HUES6 (cell line): ENCODE results near the gene SLC5A5.
"Not testable (repeated sequence)": the region's sequence is repeated elsewhere in the genome, so short reads cannot be mapped to it uniquely, and the experiment has no call there.

ENCODE experiments used
- H3K27ac ChIP-seq: 2 replicates; pipeline ENCODE4 v1.7.0; 2013; ENCODE audit warnings: low read depth, mild to moderate bottlenecking, low read length, inconsistent platforms
- H3K27me3 ChIP-seq: 2 replicates; pipeline ENCODE4 v1.6.1; 2013; ENCODE audit warnings: low read length; ENCODE audit not compliant: control insufficient read depth, insufficient read depth
- H3K36me3 ChIP-seq: 2 replicates; pipeline ENCODE4 v1.6.1; 2013; ENCODE audit warnings: low read length; ENCODE audit not compliant: control insufficient read depth, insufficient read depth
- H3K4me1 ChIP-seq: 2 replicates; pipeline ENCODE4 v1.6.1; 2013; ENCODE audit warnings: low read length; ENCODE audit not compliant: control insufficient read depth, insufficient read depth
- H3K4me3 ChIP-seq: 2 replicates; pipeline ENCODE4 v1.5.1; 2013; ENCODE audit warnings: low read depth, low read length
- H3K9ac ChIP-seq: one replicate; pipeline ENCODE4 v1.6.1; 2013; ENCODE audit warnings: mild to moderate bottlenecking, low read length
- H3K9me3 ChIP-seq: 2 replicates; pipeline ENCODE4 v1.6.1; 2013; ENCODE audit warnings: low read depth, low read length; ENCODE audit not compliant: control insufficient read depth, insufficient read depth

Gene SLC5A5

DNA sequence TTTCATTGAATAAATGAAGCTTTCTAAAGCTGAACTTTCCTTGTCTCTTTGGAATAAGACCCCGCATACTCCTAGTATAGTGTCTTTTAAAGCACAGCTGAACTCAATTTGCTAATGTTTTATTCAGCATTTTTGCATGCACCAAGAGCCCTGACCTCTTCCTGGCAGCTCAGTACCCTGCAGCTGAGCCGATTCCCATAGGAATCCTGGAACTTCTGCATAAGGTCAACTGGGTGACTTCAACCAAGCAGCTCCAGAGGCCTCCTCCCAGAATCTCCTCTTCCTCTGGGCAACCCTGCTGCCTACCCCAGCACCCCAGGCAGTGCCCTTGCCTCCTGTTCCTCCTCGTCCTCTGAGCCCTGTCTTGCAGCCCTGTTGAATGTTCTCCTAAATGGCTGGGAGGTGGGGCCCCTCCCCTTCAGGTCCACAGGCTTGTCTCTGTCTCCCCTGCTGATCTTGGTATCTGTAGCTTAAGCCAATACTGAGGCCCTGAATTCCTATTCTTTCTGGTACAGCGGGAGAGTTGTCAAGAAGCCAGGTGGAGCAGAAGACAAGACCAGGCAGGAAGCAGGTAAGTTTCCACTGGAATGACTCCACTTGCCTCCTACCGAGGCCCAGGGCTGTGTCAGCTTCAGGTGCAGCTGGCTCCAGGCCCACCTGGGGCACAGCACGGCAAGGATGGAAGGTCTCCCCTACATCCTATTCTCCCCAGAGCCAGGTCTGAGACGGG lies 37.4 kb downstream of the SLC5A5 start:
- Histone ChIP-seq H3K27ac (no peak overlapping the region), H3K27me3 (no peaks in the 10 kb centered on the region), H3K36me3 (no peaks in the 10 kb centered on the region), H3K4me1 (no peaks in the 10 kb centered on the region), H3K4me3 (no peak overlapping the region), H3K9me3 (peaks cover 18% of the 10 kb centered on the region), H3K9ac (no peak overlapping the region)

- H3K4me1 ChIP-seq, result no peaks in the 10 kb centered on the region
- H3K4me3 ChIP-seq, result no peak overlapping the region
- no peaks in the 10 kb centered on the region for H3K27me3 ChIP-seq
- peaks cover 18% of the 10 kb centered on the region for H3K9me3 ChIP-seq
- H3K27ac ChIP-seq, result no peak overlapping the region
- no peaks in the 10 kb centered on the region for H3K36me3 ChIP-seq
- no peak overlapping the region for H3K9ac ChIP-seq
Observed at GRCh38 chr19:17910791-17911360, 39.1 kb downstream of the SLC5A5 start.

GRCh38 chr19:17915940-17916593 lies 44.3 kb downstream of the SLC5A5 start:
- Histone ChIP-seq H3K36me3 (no peaks in the 10 kb centered on the region), H3K4me1 (no peaks in the 10 kb centered on the region), H3K9ac (no peak overlapping the region), H3K27ac (no peak overlapping the region), H3K27me3 (no peaks in the 10 kb centered on the region), H3K4me3 (no peak overlapping the region), H3K9me3 (peaks cover 24% of the 10 kb centered on the region)

DNA sequence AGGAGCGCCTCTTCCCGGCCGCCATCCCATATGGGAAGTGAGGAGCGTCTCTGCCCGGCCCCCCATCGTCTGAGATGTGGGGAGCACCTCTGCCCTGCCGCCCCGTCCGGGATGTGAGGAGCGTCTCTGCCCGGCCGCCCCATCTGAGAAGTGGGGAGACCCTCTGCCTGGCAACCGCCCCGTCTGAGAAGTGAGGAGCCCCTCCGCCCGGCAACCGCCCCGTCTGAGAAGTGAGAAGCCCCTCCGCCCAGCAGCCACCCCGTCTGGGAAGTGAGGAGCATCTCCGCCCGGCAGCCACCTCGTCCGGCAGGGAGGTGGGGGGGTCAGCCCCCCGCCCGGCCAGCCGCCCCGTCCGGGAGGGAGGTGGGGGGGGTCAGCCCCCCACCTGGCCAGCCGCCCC lies 46.4 kb downstream of the SLC5A5 start:
- not testable (repeated sequence) for H3K4me3 ChIP-seq, H3K4me1 ChIP-seq, H3K36me3 ChIP-seq, H3K9ac ChIP-seq, H3K27me3 ChIP-seq, H3K27ac ChIP-seq
- peaks cover 22% of the 10 kb centered on the region for H3K9me3 ChIP-seq

DNA sequence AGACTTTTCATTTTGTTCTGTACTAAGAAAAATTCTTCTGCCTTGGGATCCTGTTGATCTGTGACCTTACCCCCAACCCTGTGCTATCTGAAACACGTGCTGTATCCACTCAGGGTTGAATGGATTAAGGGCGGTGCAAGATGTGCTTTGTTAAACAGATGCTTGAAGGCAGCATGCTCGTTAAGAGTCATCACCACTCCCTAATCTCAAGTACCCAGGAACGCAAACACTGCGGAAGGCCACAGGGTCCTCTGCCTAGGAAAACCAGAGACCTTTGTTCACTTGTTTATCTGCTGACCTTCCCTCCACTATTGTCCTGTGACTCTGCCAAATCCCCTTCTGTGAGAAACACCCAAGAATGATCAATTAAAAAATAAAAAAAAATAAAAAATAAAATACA lies 47.4 kb downstream of the SLC5A5 start:
- peaks cover 17% of the 10 kb centered on the region for H3K9me3 ChIP-seq
- not testable (repeated sequence) for H3K27ac ChIP-seq, H3K9ac ChIP-seq, H3K4me1 ChIP-seq, H3K36me3 ChIP-seq, H3K4me3 ChIP-seq, H3K27me3 ChIP-seq

- Histone ChIP-seq H3K36me3 (no peaks in the 10 kb centered on the region), H3K4me3 (no peak overlapping the region), H3K9ac (no peak overlapping the region), H3K4me1 (no peaks in the 10 kb centered on the region), H3K27me3 (no peaks in the 10 kb centered on the region), H3K9me3 (peaks cover 17% of the 10 kb centered on the region), H3K27ac (no peak overlapping the region)
Observed at GRCh38 chr19:17920527-17920926, 48.8 kb downstream of the SLC5A5 start.

DNA sequence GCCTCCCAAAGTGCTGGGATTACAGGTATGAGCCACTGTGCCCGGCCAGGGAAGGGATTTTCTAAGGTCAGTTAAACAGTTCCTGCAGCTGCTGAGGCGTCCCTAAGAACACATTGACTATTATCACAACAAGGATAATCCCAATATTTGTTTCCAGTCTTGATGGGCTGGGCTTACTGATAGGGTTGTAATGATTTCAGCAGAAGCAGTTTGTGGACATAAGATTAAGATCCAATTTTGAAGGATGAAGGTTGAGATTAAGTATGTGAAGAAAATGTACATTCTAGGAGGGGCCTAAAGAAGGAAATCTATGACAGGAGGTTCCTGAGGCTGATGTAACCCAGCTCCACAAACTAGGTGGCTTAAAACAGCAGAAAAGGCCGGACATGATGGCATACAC lies 50.4 kb downstream of the SLC5A5 start:
- Histone ChIP-seq H3K27ac (no peak overlapping the region), H3K36me3 (no peaks in the 10 kb centered on the region), H3K27me3 (no peaks in the 10 kb centered on the region), H3K4me3 (no peak overlapping the region), H3K9ac (no peak overlapping the region), H3K4me1 (no peaks in the 10 kb centered on the region), H3K9me3 (peaks cover 8% of the 10 kb centered on the region; the same call in 1 of the 2 replicates)

GRCh38 chr19:17926044-17926443 lies 54.3 kb downstream of the SLC5A5 start:
- no peak overlapping the region for H3K4me3 ChIP-seq
- no peaks in the 10 kb centered on the region for H3K27me3 ChIP-seq
- H3K36me3 ChIP-seq, result no peaks in the 10 kb centered on the region
- no peak overlapping the region for H3K9ac ChIP-seq
- no peaks in the 10 kb centered on the region for H3K4me1 ChIP-seq
- H3K9me3 ChIP-seq, result no peaks in the 10 kb centered on the region
- no peak overlapping the region for H3K27ac ChIP-seq

- H3K9ac ChIP-seq, result no peak overlapping the region
- no peak overlapping the region for H3K27ac ChIP-seq
- H3K4me3 ChIP-seq, result no peak overlapping the region
- no peaks in the 10 kb centered on the region for H3K27me3 ChIP-seq
- no peaks in the 10 kb centered on the region for H3K9me3 ChIP-seq
- no peaks in the 10 kb centered on the region for H3K36me3 ChIP-seq
- peaks cover 14% of the 10 kb centered on the region for H3K4me1 ChIP-seq
Observed at GRCh38 chr19:17929056-17929455, 57.3 kb downstream of the SLC5A5 start.

DNA sequence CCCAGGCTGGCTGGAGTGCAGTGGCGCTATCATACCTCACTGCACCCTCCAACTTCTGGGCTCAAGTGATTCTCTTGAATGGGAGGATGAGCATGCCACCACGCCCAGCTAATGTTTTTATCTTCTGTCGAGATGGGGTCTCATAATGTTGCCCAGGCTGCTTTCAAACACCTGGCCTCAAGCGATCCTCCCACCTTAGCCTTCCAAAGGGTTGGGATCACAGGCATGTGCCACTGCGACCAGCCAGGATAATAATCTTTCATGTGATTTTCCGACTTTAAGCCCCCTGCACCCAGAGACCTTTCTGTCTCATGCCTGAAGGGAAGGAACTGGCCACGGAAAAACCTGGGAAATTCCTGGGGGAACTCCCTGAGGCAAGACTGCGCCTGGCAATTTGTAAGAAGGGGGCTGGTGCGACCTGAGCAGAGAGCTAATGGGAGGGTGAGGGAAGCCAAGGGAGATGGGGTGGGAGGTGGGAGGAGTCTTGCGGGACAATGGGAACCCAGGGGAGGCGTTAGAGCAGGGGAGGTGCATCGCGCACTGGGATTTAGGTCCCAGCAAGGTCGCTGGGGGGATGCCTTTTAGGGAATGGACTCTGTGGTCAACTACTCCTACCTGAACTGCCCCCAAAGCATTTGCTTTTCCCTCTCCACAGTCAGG lies 59.9 kb downstream of the SLC5A5 start:
- Histone ChIP-seq H3K27ac (no peak overlapping the region), H3K4me1 (peaks cover 14% of the 10 kb centered on the region), H3K27me3 (no peaks in the 10 kb centered on the region), H3K9ac (no peak overlapping the region), H3K9me3 (no peaks in the 10 kb centered on the region), H3K4me3 (peak overlapping the region; percentile 85), H3K36me3 (peaks cover 3% of the 10 kb centered on the region)
